HepG2 (cell line): ENCODE measurements around the gene GALNT5. TPM values are rescaled to one million over a fixed set of nuclear protein-coding genes. Genes with fewer than 3 reads are reported as not detected.

Source experiments
- ATAC-seq: fragments of 200-7000 bp; cut with Tn5 transposase; 3 replicates; pipeline ENCODE4 v1.9.1; 2020; ENCODE audit warnings: mild to moderate bottlenecking, moderate library complexity
- BruUV-seq: library from RNA; stranded (reverse); fragments of 400-500 nt; replicated peaks from 2 replicates; lab custom pipeline; 2021; lab: Mats Ljungman, UMichigan
- CTCF ChIA-PET: fragments of 300-600 bp; formaldehyde crosslinking; extraction: SDS; loops from one replicate; lab custom pipeline; 2021; ENCODE audit warnings: low total read pairs, inconsistent platforms, low intra/inter-chr PET ratio; lab: Yijun Ruan, JAX
- POLR2A ChIA-PET: fragments of 350-600 bp; sonication (Branson Sonifier 250); formaldehyde crosslinking; loops from one replicate; lab custom pipeline; 2020; ENCODE audit warnings: antibody characterized with exemption, inconsistent platforms; lab: Yijun Ruan, JAX
- DNase-seq: peaks from one replicate; pipeline ENCODE4 v3.0.0-alpha.2; 2015; ENCODE audit warnings: low spot score
- FAIRE-seq: peaks from 3 replicates; lab custom pipeline; 2011; peaks lifted over from hg19 to GRCh38; lab: Jason Lieb, UNC
- H2AFZ ChIP-seq: one replicate; pipeline ENCODE4 v1.6.1; 2011; ENCODE audit warnings: low read length, inconsistent platforms
- H3K27ac ChIP-seq: fragments of 300-600 bp; 3 replicates; pipeline ENCODE4 v1.8.0; 2011; ENCODE audit warnings: mixed run types, mild to moderate bottlenecking, mixed read lengths, low read length, inconsistent platforms; ENCODE audit not compliant: insufficient read depth; ENCODE audit errors: extremely low read length
- H3K27me3 ChIP-seq, 2 experiments: fragments of 200-600 bp in 1 of 2; 2 replicates in 1 of 2; 3 replicates in 1 of 2; pipeline versions ENCODE4 v1.6.0 to v1.8.0; 2011; ENCODE audit warnings: low read length in 2 of 2, mild to moderate bottlenecking in 2 of 2, moderate library complexity in 2 of 2, inconsistent platforms in 1 of 2; ENCODE audit not compliant: insufficient read depth in 2 of 2, control insufficient read depth in 1 of 2
- H3K36me3 ChIP-seq, 2 experiments: fragments of 200-600 bp in 1 of 2; replicated peaks in 1 of 2; 2 replicates in 1 of 2; 3 replicates in 1 of 2; pipeline versions ENCODE4 v1.5.1 to v1.8.0; 2011; ENCODE audit warnings: low read length in 2 of 2, inconsistent platforms in 1 of 2; ENCODE audit not compliant: insufficient read depth in 2 of 2, control insufficient read depth in 1 of 2
- H3K4me1 ChIP-seq: 2 replicates; pipeline ENCODE4 v1.5.1; 2012; ENCODE audit warnings: low read length, inconsistent platforms; ENCODE audit not compliant: insufficient read depth
- H3K4me2 ChIP-seq: 2 replicates; pipeline ENCODE4 v1.6.0; 2011; ENCODE audit warnings: low read depth, low read length, inconsistent platforms
- H3K4me3 ChIP-seq, 3 experiments: fragments of 200-600 bp in 1 of 3; sonication (generic), shearing (Covaris generic) in 1 of 3; replicated peaks in 1 of 3; 2 replicates each; pipeline ENCODE4 v1.5.1; 2011 to 2016; ENCODE audit warnings: low read length in 3 of 3, inconsistent platforms in 2 of 3, low read depth in 2 of 3, mild to moderate bottlenecking in 2 of 3, control low read depth in 1 of 3, mixed read lengths in 1 of 3; ENCODE audit not compliant: insufficient read depth in 1 of 3
- H3K79me2 ChIP-seq: one replicate; pipeline ENCODE4 v1.6.1; 2011; ENCODE audit warnings: low read length, inconsistent platforms; ENCODE audit not compliant: insufficient read depth
- H3K9ac ChIP-seq: 2 replicates; pipeline ENCODE4 v1.6.0; 2011; ENCODE audit warnings: mild to moderate bottlenecking, low read depth, low read length, inconsistent platforms; ENCODE audit not compliant: insufficient read depth
- H3K9me3 ChIP-seq: 2 replicates; pipeline ENCODE4 v1.5.1; 2012; ENCODE audit warnings: mild to moderate bottlenecking, low read length
- H4K20me1 ChIP-seq: 2 replicates; pipeline ENCODE4 v1.6.0; 2011; ENCODE audit warnings: inconsistent platforms, mild to moderate bottlenecking, low read length, moderate library complexity; ENCODE audit not compliant: insufficient read depth
- AFF4 ChIP-seq: sonication (generic); formaldehyde crosslinking; IDR thresholded peaks from 2 replicates; pipeline ENCODE4 v1.4.0; 2020; ENCODE audit warnings: missing genetic modification reagents
- ATF2 ChIP-seq: sonication (generic); formaldehyde crosslinking; IDR thresholded peaks from 2 replicates; pipeline ENCODE4 v1.4.0; 2020; ENCODE audit warnings: missing genetic modification reagents
- BORCS8-MEF2B ChIP-seq: sonication (generic); formaldehyde crosslinking; IDR thresholded peaks from 2 replicates; pipeline ENCODE4 v1.8.0; 2022; ENCODE audit warnings: mild to moderate bottlenecking, missing genetic modification reagents
- CBX2 ChIP-seq, 2 experiments: fragments of 200-600 bp in 1 of 2; sonication (generic); formaldehyde crosslinking in 1 of 2; IDR thresholded peaks; 2 replicates each; pipeline versions ENCODE4 v1.7.0 to v1.8.1; 2018 to 2022; ENCODE audit warnings: low read depth in 2 of 2, low read length in 1 of 2, mild to moderate bottlenecking in 1 of 2, missing genetic modification reagents in 1 of 2
- HOXA9 ChIP-seq: sonication (generic); formaldehyde crosslinking; IDR thresholded peaks from 2 replicates; pipeline ENCODE4 v1.8.1; 2022; ENCODE audit warnings: missing genetic modification reagents, mild to moderate bottlenecking, moderate library complexity, borderline replicate concordance
- IRF1 ChIP-seq: sonication (generic); formaldehyde crosslinking; IDR thresholded peaks from 2 replicates; pipeline ENCODE4 v1.4.0; 2020; ENCODE audit warnings: low read depth, mild to moderate bottlenecking, missing genetic modification reagents
- KLF15 ChIP-seq: sonication (generic); formaldehyde crosslinking; IDR thresholded peaks from 2 replicates; pipeline ENCODE4 v1.8.1; 2023; ENCODE audit warnings: borderline replicate concordance, mild to moderate bottlenecking, inconsistent platforms, missing genetic modification reagents, mixed read lengths
- RNF2 ChIP-seq: fragments of 450-650 bp; conservative IDR thresholded peaks from 2 replicates; pipeline ENCODE4 v1.6.1; 2016; ENCODE audit warnings: low read depth
- THRA ChIP-seq: sonication (generic); formaldehyde crosslinking; IDR thresholded peaks from 2 replicates; pipeline ENCODE4 v1.4.0; 2020; ENCODE audit warnings: missing genetic modification reagents, borderline replicate concordance
- ZNF143 ChIP-seq: sonication (generic); formaldehyde crosslinking; IDR thresholded peaks from 2 replicates; pipeline ENCODE4 v1.4.0; 2020; ENCODE audit warnings: missing genetic modification reagents
- ZNF337 ChIP-seq: sonication (generic); formaldehyde crosslinking; IDR thresholded peaks from 2 replicates; pipeline ENCODE4 v1.5.1; 2020; ENCODE audit warnings: missing genetic modification reagents, low read depth, mild to moderate bottlenecking, borderline replicate concordance
- ZNF678 ChIP-seq: sonication (generic); formaldehyde crosslinking; IDR thresholded peaks from 2 replicates; pipeline ENCODE4 v1.4.0; 2020; ENCODE audit warnings: mild to moderate bottlenecking, missing genetic modification reagents
- ZNF891 ChIP-seq: sonication (generic); formaldehyde crosslinking; IDR thresholded peaks from 2 replicates; pipeline ENCODE4 v1.5.0; 2020; ENCODE audit warnings: mild to moderate bottlenecking, missing genetic modification reagents
- WGBS: methylation state at CpG from one replicate; pipeline ENCODE4 v1.1.6; 2017; ENCODE audit warnings: low lambda C conversion rate; 5-methylcytosine and 5-hydroxymethylcytosine counted together
- in situ Hi-C: cut with HindIII; loops from 2 replicates; pipeline ENCODE4 v1.10.0; 2017; ENCODE audit warnings: low pct_unique_long_range_greater_than_20kb; ENCODE audit not compliant: extremely low pct_ligation_motif_present
- intact Hi-C: fragments of 100-400 bp; cut with micrococcal nuclease; formaldehyde crosslinking; loops from one replicate; pipeline ENCODE4 v1.10.0; 2022; ENCODE audit not compliant: unreplicated experiment
- polyA plus RNA-seq, 8 experiments: library from polyadenylated mRNA; depleted of rRNA in 3 of 8; stranded (reverse) in 7 of 8; unstranded in 1 of 8; fragments of >200 nt; fragmentation: Illumina TruSeq in 4 of 8; extraction: Trizol in 4 of 8; gene quantifications; 2 replicates each; pipeline versions ENCODE4 v1.2.1 to v1.2.3, GENCODE V29; 2011 to 2016; ENCODE audit warnings: low read depth in 4 of 8, missing spikeins in 1 of 8, mixed read lengths in 1 of 8; ENCODE audit not compliant: insufficient read depth in 1 of 8
- total RNA-seq, 5 experiments: library from RNA; depleted of rRNA; stranded (reverse); fragments of >200 nt; fragmentation: Illumina TruSeq; extraction: Trizol; gene quantifications; 2 replicates each; pipeline ENCODE4 v1.2.3, GENCODE V29; 2016; ENCODE audit warnings: low read depth in 1 of 5

Gene GALNT5
- total and polyA plus RNA-seq, 2 of the 13 experiments (the other 11 are each of a cell fraction or from before 2014, with no cell fraction given) = not detected

- TF ChIP-seq ZNF143 (CRISPR knock-in tag) = no peak
- no peak for TF ChIP-seq ZNF678 (CRISPR knock-in tag)
These were observed 11.6 kb downstream of the GALNT5 start (continued) for GRCh38 chr2:157269060-157269459.

- H3K4me1 ChIP-seq = no peaks in the 10 kb centered on the region
- H2AFZ ChIP-seq = no peak overlapping the region
- 51% methylated on average over 2 of the region's 2 CpGs for WGBS
- in situ Hi-C loops (no loop called here), intact Hi-C loops (no loop called here)
- no peaks in the 10 kb centered on the region for H4K20me1 ChIP-seq
- ChIA-PET CTCF (no interaction called here), POLR2A (no interaction called here)
- ATAC-seq (no peak), FAIRE-seq (no peak), DNase-seq (no peak)
- no peak overlapping the region for H3K4me2 ChIP-seq
- no peaks in the 10 kb centered on the region for H3K27me3 ChIP-seq
- H3K27ac ChIP-seq = no peak overlapping the region
- no peaks in the 10 kb centered on the region for H3K36me3 ChIP-seq
- H3K9ac ChIP-seq = no peak overlapping the region
- no peaks in the 10 kb centered on the region for H3K79me2 ChIP-seq
- no peaks in the 10 kb centered on the region for H3K9me3 ChIP-seq
- no peak overlapping the region for H3K4me3 ChIP-seq
- no TSS peak for BruUV-seq
- TF ChIP-seq ZNF337 (CRISPR knock-in tag) (no peak), BORCS8-MEF2B (CRISPR knock-in tag) (no peak), HOXA9 (no peak), AFF4 (no peak), CBX2 (IDR thresholded peaks at IDR 0.05; ENCODE audit: low read depth, low read length) (no peak), CBX2 (CRISPR knock-in tag; IDR thresholded peaks at IDR 0.05; ENCODE audit: low read depth) (no peak), KLF15 (CRISPR knock-in tag) (no peak), THRA (CRISPR knock-in tag) (no peak), IRF1 (CRISPR knock-in tag) (no peak), ATF2 (CRISPR knock-in tag) (no peak), ZNF891 (no peak), RNF2 (no peak)
These were observed 12.4 kb downstream of the GALNT5 start for GRCh38 chr2:157269922-157270321.
